SK-N-SH (cell line): ENCODE measurements around the gene CKS1B. TPM values are rescaled to one million over a fixed set of nuclear protein-coding genes. Genes with fewer than 3 reads are reported as not detected.

ENCODE experiments used
- CTCF ChIA-PET: fragments of 300-600, 350-600 bp; formaldehyde crosslinking; extraction: SDS; loops from one replicate; lab custom pipeline; 2021; lab: Yijun Ruan, JAX
- POLR2A ChIA-PET: fragments of 350-600 bp; sonication (Branson Sonifier 250); formaldehyde crosslinking; extraction: SDS; loops from one replicate; lab custom pipeline; 2020; ENCODE audit warnings: antibody characterized with exemption, inconsistent platforms; lab: Yijun Ruan, JAX
- DNase-seq: peaks from one replicate; pipeline ENCODE4 v3.0.0; 2012
- H2AFZ ChIP-seq: fragments of 200-600 bp; sonication (generic); 2 replicates; pipeline ENCODE4 v1.8.1; 2016; ENCODE audit warnings: antibody characterized with exemption, mild to moderate bottlenecking, low read depth
- H3F3A ChIP-seq: fragments of 200-600 bp; sonication (generic); replicated peaks from 2 replicates; pipeline ENCODE3; 2016; ENCODE audit warnings: antibody characterized with exemption, mild to moderate bottlenecking; ENCODE audit not compliant: insufficient read depth
- H3K27ac ChIP-seq, 2 experiments: fragments of 200-500 bp in 1 of 2; fragments of 200-600 bp in 1 of 2; sonication (Bioruptor generic) in 1 of 2; sonication (generic), shearing (Covaris generic) in 1 of 2; 2 replicates each; pipeline versions ENCODE4 v1.5.1 to v1.6.1; 2014 to 2016; ENCODE audit warnings: low read depth in 2 of 2, inconsistent platforms in 1 of 2, low read length in 1 of 2, mild to moderate bottlenecking in 1 of 2, mixed read lengths in 1 of 2
- H3K27me3 ChIP-seq: fragments of 200-600 bp; sonication (generic), shearing (Covaris generic); 2 replicates; pipeline ENCODE4 v1.6.1; 2016; ENCODE audit warnings: mixed run types; ENCODE audit not compliant: insufficient read depth
- H3K36me3 ChIP-seq, 2 experiments: fragments of 200-500 bp in 1 of 2; fragments of 200-600 bp in 1 of 2; sonication (Bioruptor generic) in 1 of 2; sonication (generic) in 1 of 2; replicated peaks in 1 of 2; 2 replicates each; pipeline versions ENCODE3 to v1.5.1; 2014 to 2016; ENCODE audit warnings: low read length in 1 of 2, mild to moderate bottlenecking in 1 of 2; ENCODE audit not compliant: insufficient read depth in 2 of 2, control insufficient read depth in 1 of 2
- H3K4me1 ChIP-seq, 2 experiments: fragments of 200-500 bp in 1 of 2; fragments of 200-600 bp in 1 of 2; sonication (Bioruptor generic) in 1 of 2; sonication (generic), shearing (Covaris generic) in 1 of 2; 2 replicates each; pipeline versions ENCODE4 v1.5.1 to v1.6.1; 2014 to 2016; ENCODE audit warnings: low read depth in 1 of 2, low read length in 1 of 2, mixed run types in 1 of 2; ENCODE audit not compliant: insufficient read depth in 2 of 2, control insufficient read depth in 1 of 2
- H3K4me2 ChIP-seq: fragments of 200-600 bp; sonication (generic), shearing (Covaris generic); 2 replicates; pipeline ENCODE4 v1.6.1; 2017; ENCODE audit warnings: mixed run types
- H3K4me3 ChIP-seq, 2 experiments: fragments of 200-500 bp in 1 of 2; fragments of 200-600 bp in 1 of 2; sonication (Bioruptor generic) in 1 of 2; sonication (generic), shearing (Covaris generic) in 1 of 2; 2 replicates each; pipeline versions ENCODE4 v1.5.1 to v1.8.1; 2014 to 2016; ENCODE audit warnings: low read depth in 2 of 2, inconsistent platforms in 1 of 2, low read length in 1 of 2, mild to moderate bottlenecking in 1 of 2, mixed read lengths in 1 of 2, moderate library complexity in 1 of 2
- H3K79me2 ChIP-seq: fragments of 200-600 bp; sonication (generic); 2 replicates; pipeline ENCODE4 v1.8.1; 2017; ENCODE audit warnings: mild to moderate bottlenecking; ENCODE audit not compliant: insufficient read depth
- H3K9ac ChIP-seq: fragments of 200-600 bp; sonication (generic); 2 replicates; pipeline ENCODE4 v1.6.1; 2017; ENCODE audit warnings: mixed run types
- H3K9me2 ChIP-seq: fragments of 200-600 bp; sonication (generic); 2 replicates; pipeline ENCODE4 v1.6.1; 2017; ENCODE audit warnings: mixed run types
- H3K9me3 ChIP-seq: fragments of 200-600 bp; sonication (generic); 2 replicates; pipeline ENCODE4 v1.6.1; 2017; ENCODE audit warnings: mixed run types, mild to moderate bottlenecking, moderate library complexity
- H4K20me1 ChIP-seq: fragments of 200-600 bp; sonication (generic); 2 replicates; pipeline ENCODE4 v1.6.1; 2017; ENCODE audit warnings: mild to moderate bottlenecking, mixed run types; ENCODE audit not compliant: insufficient read depth
- CTCF ChIP-seq: fragments of 200-600 bp; sonication (generic); IDR thresholded peaks from 2 replicates; pipeline ENCODE4 v1.6.1; 2017; ENCODE audit warnings: antibody characterized with exemption, mild to moderate bottlenecking, moderate library complexity
- ELF1 ChIP-seq: IDR thresholded peaks from 2 replicates; pipeline ENCODE4 v1.4.0; 2012
- EZH2phosphoT487 ChIP-seq: fragments of 200-600 bp; sonication (generic); IDR thresholded peaks from 2 replicates; pipeline ENCODE4 v1.6.1; 2017; ENCODE audit warnings: low read depth, mixed run types, mild to moderate bottlenecking, antibody characterized with exemption, moderate library complexity, borderline replicate concordance
- FOXM1 ChIP-seq: IDR thresholded peaks from 2 replicates; pipeline ENCODE4 v1.4.0; 2012; ENCODE audit warnings: low read depth, mild to moderate bottlenecking
- GABPA ChIP-seq: IDR thresholded peaks from 2 replicates; pipeline ENCODE4 v1.4.0; 2012; ENCODE audit warnings: low read depth, mild to moderate bottlenecking
- GATA2 ChIP-seq: sonication (generic); formaldehyde crosslinking; IDR thresholded peaks from 2 replicates; pipeline ENCODE4 v1.5.0; 2020; ENCODE audit warnings: mild to moderate bottlenecking, missing genetic modification reagents
- IRF3 ChIP-seq: fragments of 150-350 bp; IDR thresholded peaks from 2 replicates; pipeline ENCODE4 v1.6.1; 2016; ENCODE audit warnings: mild to moderate bottlenecking, low read depth, low read length
- MEF2A ChIP-seq: IDR thresholded peaks from 2 replicates; pipeline ENCODE4 v1.4.0; 2012; ENCODE audit warnings: low read depth, borderline replicate concordance
- MXI1 ChIP-seq: IDR thresholded peaks from 2 replicates; pipeline ENCODE4 v1.6.1; 2012; ENCODE audit warnings: mild to moderate bottlenecking, low read depth, low read length, improper control_type of control experiment
- NFIC ChIP-seq: IDR thresholded peaks from 2 replicates; pipeline ENCODE4 v1.4.0; 2012; ENCODE audit warnings: borderline replicate concordance
- NRF1 ChIP-seq: IDR thresholded peaks from 2 replicates; pipeline ENCODE4 v1.6.1; 2012; ENCODE audit warnings: low read depth, mild to moderate bottlenecking, low read length
- RCOR1 ChIP-seq: fragments of 150-350 bp; IDR thresholded peaks from 2 replicates; pipeline ENCODE4 v1.6.1; 2017; ENCODE audit warnings: antibody characterized with exemption, low read length
- REST ChIP-seq: IDR thresholded peaks from 2 replicates; pipeline ENCODE4 v1.6.1; 2012; ENCODE audit warnings: mild to moderate bottlenecking, low read depth, low read length, moderate library complexity
- RFX5 ChIP-seq: IDR thresholded peaks from 2 replicates; pipeline ENCODE4 v1.6.1; 2012; ENCODE audit warnings: mild to moderate bottlenecking, improper control_type of control experiment, low read length
- SIN3A ChIP-seq: IDR thresholded peaks from 2 replicates; pipeline ENCODE4 v1.6.1; 2012; ENCODE audit warnings: low read depth, mild to moderate bottlenecking, low read length, moderate library complexity, borderline replicate concordance
- SMC3 ChIP-seq: IDR thresholded peaks from 2 replicates; pipeline ENCODE4 v1.6.1; 2012; ENCODE audit warnings: low read depth, low read length, improper control_type of control experiment
- TEAD4 ChIP-seq: IDR thresholded peaks from 2 replicates; pipeline ENCODE4 v1.4.0; 2012; ENCODE audit warnings: mild to moderate bottlenecking, borderline replicate concordance; ENCODE audit not compliant: insufficient read depth
- YY1 ChIP-seq: IDR thresholded peaks from 2 replicates; pipeline ENCODE4 v1.4.0; 2012; ENCODE audit warnings: low read depth, mild to moderate bottlenecking
- WGBS: methylation state at CpG from one replicate; pipeline ENCODE4 v1.1.6; 2017; ENCODE audit warnings: low lambda C conversion rate; 5-methylcytosine and 5-hydroxymethylcytosine counted together
- polyA plus RNA-seq, 3 experiments: library from polyadenylated mRNA; depleted of rRNA; stranded (reverse); fragments of >200 nt; gene quantifications; 2 replicates each; pipeline ENCODE4 v1.2.3, GENCODE V29; 2012
- small RNA-seq, 7 experiments: library from RNA; depleted of rRNA; stranded (forward); fragments of <200 nt; gene quantifications; one replicate each; pipeline ENCODE3, GENCODE V24; 2012

CKS1B gene
- polyA plus RNA-seq, 1 of the 3 experiments (the other 2 are of a cell fraction) = 308 TPM

GRCh38 chr1:155026588-155026987 lies 52.1 kb downstream of the CKS1B start:
- no peak overlapping the region for H3K27ac ChIP-seq
- no peak overlapping the region for H2AFZ ChIP-seq
- ChIA-PET CTCF (interaction anchor here (1.0 to 2.1 kb wide), 3 partner anchors 9 to 19 kb away, joined by 3 to 12 read pairs (median 9); no protein-coding TSS in a partner anchor), POLR2A (no interaction called here)
- H3K4me1 ChIP-seq = peaks cover 0 to 4% of the 10 kb centered on the region in 2 experiments; a peak in 1 of 4 replicates
- no peaks in the 10 kb centered on the region for H4K20me1 ChIP-seq
- no peaks in the 10 kb centered on the region for H3K27me3 ChIP-seq
- TF ChIP-seq YY1 (no peak), GATA2 (CRISPR knock-in tag) (no peak), SIN3A (no peak), NRF1 (no peak), RCOR1 (no peak), NFIC (no peak), RFX5 (no peak), FOXM1 (no peak), TEAD4 (no peak), EZH2phosphoT487 (no peak), GABPA (no peak), MXI1 (no peak), MEF2A (no peak), SMC3 (no peak), REST (no peak), IRF3 (no peak), ELF1 (no peak), CTCF (no peak)
- H3F3A ChIP-seq = no peaks in the 10 kb centered on the region
- no peak overlapping the region for H3K4me2 ChIP-seq
- no peaks in the 10 kb centered on the region for H3K36me3 ChIP-seq
- H3K79me2 ChIP-seq = no peaks in the 10 kb centered on the region
- no peak for DNase-seq
- no peak overlapping the region for H3K4me3 ChIP-seq
- no peak overlapping the region for H3K9ac ChIP-seq
- 86% methylated on average over 1 of the region's 6 CpGs for WGBS
- H3K9me2 ChIP-seq = no peaks in the 10 kb centered on the region
- H3K9me3 ChIP-seq = no peaks in the 10 kb centered on the region

Small RNAs within 50 kb of the gene (small RNA-seq; reads per million reads assigned to genes)
- 0 to 1.1 (median 0) reads per million in 7 experiments for gene MIR4258
- gene RF00017 = 0 reads per million in 7 experiments

Other genes with a start within 250 kb of the CKS1B start
- 0.10 and 0.16 TPM in 2 replicates for gene KCNN3, start 104.4 kb upstream of the CKS1B start, polyA plus RNA-seq (2012; rRNA removed)
- 50.7 and 59.6 TPM in 2 replicates for gene PMVK, start 38.0 kb upstream of the CKS1B start, polyA plus RNA-seq (2012; rRNA removed)
- 55.9 and 64.3 TPM in 2 replicates for gene PBXIP1, start 18.6 kb upstream of the CKS1B start, polyA plus RNA-seq (2012; rRNA removed)
- gene PYGO2, start 12.9 kb upstream of the CKS1B start, polyA plus RNA-seq (2012; rRNA removed) = 23.3 and 28.2 TPM in 2 replicates
- gene SHC1, start 3.9 kb upstream of the CKS1B start, polyA plus RNA-seq (2012; rRNA removed) = 338 and 395 TPM in 2 replicates
- gene FLAD1, start 8.7 kb downstream of the CKS1B start, polyA plus RNA-seq (2012; rRNA removed) = 50.8 and 56.2 TPM in 2 replicates
- 0.26 TPM in 1 of 2 replicates, not detected in the other for gene LENEP, start 18.9 kb downstream of the CKS1B start, polyA plus RNA-seq (2012; rRNA removed)
- 15.7 and 22.1 TPM in 2 replicates for gene ZBTB7B, start 28.1 kb downstream of the CKS1B start, polyA plus RNA-seq (2012; rRNA removed)
- gene DCST2, start 59.1 kb downstream of the CKS1B start, polyA plus RNA-seq (2012; rRNA removed) = 0.76 and 1.1 TPM in 2 replicates
- not detected in 2 replicates for gene DCST1, start 59.1 kb downstream of the CKS1B start, polyA plus RNA-seq (2012; rRNA removed)
- 60.1 and 64.1 TPM in 2 replicates for gene ADAM15, start 76.6 kb downstream of the CKS1B start, polyA plus RNA-seq (2012; rRNA removed)
- gene EFNA4, start 89.1 kb downstream of the CKS1B start, polyA plus RNA-seq (2012; rRNA removed) = 15.9 and 17.7 TPM in 2 replicates
- gene EFNA3, start 104.2 kb downstream of the CKS1B start, polyA plus RNA-seq (2012; rRNA removed) = 5.5 and 6.0 TPM in 2 replicates
- 14.4 and 15.3 TPM in 2 replicates for gene EFNA1, start 153.2 kb downstream of the CKS1B start, polyA plus RNA-seq (2012; rRNA removed)
- 58.4 and 71.1 TPM in 2 replicates for gene SLC50A1, start 161.2 kb downstream of the CKS1B start, polyA plus RNA-seq (2012; rRNA removed)
- 307 and 317 TPM in 2 replicates for gene DPM3, start 165.8 kb downstream of the CKS1B start, polyA plus RNA-seq (2012; rRNA removed)
- gene KRTCAP2, start 198.6 kb downstream of the CKS1B start, polyA plus RNA-seq (2012; rRNA removed) = 203 and 238 TPM in 2 replicates
- gene TRIM46, start 199.2 kb downstream of the CKS1B start, polyA plus RNA-seq (2012; rRNA removed) = 12.3 and 12.7 TPM in 2 replicates
- 124 and 162 TPM in 2 replicates for gene THBS3, start 233.2 kb downstream of the CKS1B start, polyA plus RNA-seq (2012; rRNA removed)
- gene MTX1, start 234.0 kb downstream of the CKS1B start, polyA plus RNA-seq (2012; rRNA removed) = 79.1 TPM in 2 replicates